Chondrocyte (in vitro differentiated cells): ENCODE results near the gene ZNF226. TPM values are rescaled to one million over a fixed set of nuclear protein-coding genes. Genes with fewer than 3 reads are reported as not detected.

Source experiments
- DNase-seq: peaks from one replicate; pipeline ENCODE4 v3.0.0; 2021; ENCODE audit warnings: mixed read lengths, low spot score
- H3K27ac Mint-ChIP-seq: one replicate; pipeline ENCODE4 v1.8.0; 2021; ENCODE audit warnings: mild to moderate bottlenecking, moderate library complexity, mixed read lengths; ENCODE audit not compliant: unreplicated experiment
- H3K27me3 Mint-ChIP-seq: 2 replicates; pipeline ENCODE4 v1.8.0; 2021; ENCODE audit warnings: low read depth, mixed read lengths
- H3K36me3 Mint-ChIP-seq: 2 replicates; pipeline ENCODE4 v1.8.0; 2021; ENCODE audit warnings: low read depth, mixed read lengths
- H3K4me1 Mint-ChIP-seq: 2 replicates; pipeline ENCODE4 v1.8.0; 2021; ENCODE audit warnings: low read depth, mild to moderate bottlenecking, mixed read lengths
- H3K4me3 Mint-ChIP-seq: one replicate; pipeline ENCODE4 v1.8.0; 2021; ENCODE audit warnings: mild to moderate bottlenecking, moderate library complexity, mixed read lengths; ENCODE audit not compliant: unreplicated experiment
- H3K9me3 Mint-ChIP-seq: 2 replicates; pipeline ENCODE4 v1.8.0; 2021; ENCODE audit warnings: low read depth, mixed read lengths
- CTCF ChIP-seq: fragments of 200-600 bp; sonication (generic); IDR thresholded peaks from 2 replicates; pipeline ENCODE4 v1.5.0; 2021; ENCODE audit warnings: antibody characterized with exemption, mild to moderate bottlenecking, moderate library complexity
- total RNA-seq: library from RNA; stranded (reverse); gene quantifications from 3 replicates; pipeline ENCODE4 v1.2.1, GENCODE V29; 2021

ZNF226 gene
- total RNA-seq, 1 donor from 2014 or later: 25.0 TPM

- Mint-ChIP-seq H3K27ac (no peak overlapping the region), H3K27me3 (no peaks in the 10 kb centered on the region), H3K4me1 (no peaks in the 10 kb centered on the region), H3K9me3 (peaks cover 72% of the 10 kb centered on the region), H3K4me3 (no peak overlapping the region), H3K36me3 (peaks cover 65% of the 10 kb centered on the region)
- TF ChIP-seq CTCF: no peak
- no peak for DNase-seq
Observed at GRCh38 chr19:44176590-44176989, 11.7 kb downstream of the ZNF226 start.

GRCh38 chr19:44180968-44181367, 16.1 kb downstream of the ZNF226 start:
- peaks cover 22% of the 10 kb centered on the region for H3K36me3 Mint-ChIP-seq
- no peaks in the 10 kb centered on the region for H3K4me1 Mint-ChIP-seq
- peaks cover 53% of the 10 kb centered on the region for H3K9me3 Mint-ChIP-seq
- H3K4me3 Mint-ChIP-seq: no peak overlapping the region
- H3K27ac Mint-ChIP-seq: no peak overlapping the region
- no peak for DNase-seq
- H3K27me3 Mint-ChIP-seq: no peaks in the 10 kb centered on the region
- no peak for TF ChIP-seq CTCF

GRCh38 chr19:44182145-44182544, 17.2 kb downstream of the ZNF226 start:
- peaks cover 10% of the 10 kb centered on the region for H3K36me3 Mint-ChIP-seq
- no peak overlapping the region for H3K27ac Mint-ChIP-seq
- H3K4me1 Mint-ChIP-seq: no peaks in the 10 kb centered on the region
- H3K4me3 Mint-ChIP-seq: no peak overlapping the region
- no peaks in the 10 kb centered on the region for H3K27me3 Mint-ChIP-seq
- peaks cover 42% of the 10 kb centered on the region for H3K9me3 Mint-ChIP-seq
- no peak for DNase-seq
- no peak for TF ChIP-seq CTCF

- DNase-seq: no peak
- Mint-ChIP-seq H3K4me1 (no peaks in the 10 kb centered on the region), H3K4me3 (no peak overlapping the region), H3K27me3 (no peaks in the 10 kb centered on the region), H3K27ac (no peak overlapping the region), H3K9me3 (peaks cover 19% of the 10 kb centered on the region), H3K36me3 (peaks cover 6% of the 10 kb centered on the region)
- TF ChIP-seq CTCF: no peak
Observed at GRCh38 chr19:44190020-44190419, 25.1 kb downstream of the ZNF226 start.

- no peak for TF ChIP-seq CTCF
- peaks cover 8% of the 10 kb centered on the region for H3K36me3 Mint-ChIP-seq
- H3K27ac Mint-ChIP-seq: no peak overlapping the region
- H3K9me3 Mint-ChIP-seq: peaks cover 19% of the 10 kb centered on the region
- no peak overlapping the region for H3K4me3 Mint-ChIP-seq
- no peak for DNase-seq
- H3K27me3 Mint-ChIP-seq: no peaks in the 10 kb centered on the region
- no peaks in the 10 kb centered on the region for H3K4me1 Mint-ChIP-seq
Observed at GRCh38 chr19:44192127-44192526, 27.2 kb downstream of the ZNF226 start.
